Gastroesophageal sphincter (tissue), 4 donors: ENCODE results near the gene CCNY. TPM values are rescaled to one million over a fixed set of nuclear protein-coding genes. Genes with fewer than 3 reads are reported as not detected.
A peak's percentile ranks its signal among the peaks of the same experiment; 100 is the strongest.
"Not testable (repeated sequence)": the region's sequence is repeated elsewhere in the genome, so short reads cannot be mapped to it uniquely, and the experiment has no call there.

ENCODE experiments used
- ATAC-seq: fragments of 150-250 bp; one replicate; pipeline ENCODE4 v1.9.1; 2016; ENCODE audit warnings: mild to moderate bottlenecking, moderate library complexity
- H3K27ac ChIP-seq, 4 donors: fragments of 200-600 bp; sonication (generic) in 3 of 4; 1 replicate in 3 of 4; 2 replicates in 1 of 4; pipeline ENCODE4 v1.5.1; 2016 to 2019
- H3K27me3 ChIP-seq: fragments of 200-600 bp; sonication (generic); one replicate; pipeline ENCODE4 v1.5.1; 2019
- H3K36me3 ChIP-seq, 2 donors: fragments of 200-600 bp; sonication (generic); one replicate each; pipeline ENCODE4 v1.5.1; 2019; ENCODE audit warnings: control low read depth in 1 of 2
- H3K4me1 ChIP-seq, 3 donors: fragments of 200-600 bp; sonication (generic); 1 replicate in 2 of 3; 2 replicates in 1 of 3; pipeline ENCODE4 v1.5.1; 2016 to 2019; ENCODE audit warnings: control low read depth in 2 of 3
- H3K4me3 ChIP-seq, 2 donors: fragments of 200-600 bp; sonication (generic); one replicate each; pipeline ENCODE4 v1.5.1; 2019; ENCODE audit warnings: mild to moderate bottlenecking in 1 of 2, moderate library complexity in 1 of 2
- H3K9me3 ChIP-seq, 3 donors: fragments of 200-600 bp; sonication (generic); one replicate each; pipeline ENCODE4 v1.5.1; 2017 to 2019; ENCODE audit warnings: control low read depth in 2 of 3
- CTCF ChIP-seq, 4 experiments: fragments of 200-600 bp in 2 of 4; fragments of 450-650 bp in 2 of 4; sonication (generic) in 1 of 4; IDR thresholded peaks; one replicate each; pipeline ENCODE4 v1.5.1; 2017 to 2019; ENCODE audit warnings: antibody characterized with exemption in 4 of 4, mild to moderate bottlenecking in 2 of 4, moderate library complexity in 2 of 4
- EP300 ChIP-seq: sonication (generic); formaldehyde crosslinking; IDR thresholded peaks from one replicate; pipeline ENCODE4 v1.6.1; 2017; ENCODE audit warnings: antibody characterized with exemption, mild to moderate bottlenecking
- POLR2A ChIP-seq, 2 donors: fragments of 450-650 bp; IDR thresholded peaks; one replicate each; pipeline ENCODE4 v1.6.1; 2017; ENCODE audit warnings: antibody characterized with exemption in 2 of 2, mild to moderate bottlenecking in 2 of 2, moderate library complexity in 1 of 2
- POLR2AphosphoS5 ChIP-seq: sonication (generic); formaldehyde crosslinking; IDR thresholded peaks from one replicate; pipeline ENCODE4 v1.6.1; 2017; ENCODE audit warnings: antibody characterized with exemption
- WGBS, 2 donors: methylation state at CpG; one replicate each; pipeline ENCODE4 v1.1.5; 2018; ENCODE audit warnings: low coverage in 1 of 2; 5-methylcytosine and 5-hydroxymethylcytosine counted together
- total RNA-seq, 4 donors: library from RNA; depleted of rRNA; stranded (reverse); fragments of >200 nt; gene quantifications; one replicate each; pipeline ENCODE4 v1.1.0, GENCODE V29; 2016

The CCNY gene
- total RNA-seq, 4 donors from 2014 or later: 35.5 to 106 (median 63.2) TPM

GRCh38 chr10:35399414-35400009 is 63.2 kb downstream of the CCNY start:
- H3K9me3 ChIP-seq: no peaks in the 10 kb centered on the region
- no peak overlapping the region for H3K4me3 ChIP-seq
- no peaks in the 10 kb centered on the region for H3K27me3 ChIP-seq
- peaks cover 0 to 77% (median 7%) of the 10 kb centered on the region in 3 donors for H3K4me1 ChIP-seq
- no peak for ATAC-seq
- TF ChIP-seq POLR2AphosphoS5 (no peak), CTCF (IDR thresholded peaks at IDR 0.05) (no peak), POLR2A (IDR thresholded peaks at IDR 0.05) (no peak), EP300 (no peak)
- WGBS, 2 donors: 75 to 89% methylated on average over 4 of the region's 6 CpGs
- H3K36me3 ChIP-seq: no peaks in the 10 kb centered on the region
- H3K27ac ChIP-seq: no peak overlapping the region

- Histone ChIP-seq H3K9me3 (no peaks in the 10 kb centered on the region), H3K4me3 (no peak overlapping the region), H3K4me1 (peaks cover 0 to 67% (median 7%) of the 10 kb centered on the region in 3 donors), H3K27me3 (no peaks in the 10 kb centered on the region), H3K36me3 (no peaks in the 10 kb centered on the region), H3K27ac (no peak overlapping the region)
- peak; percentile 50 for ATAC-seq
- TF ChIP-seq EP300: no peak
- TF ChIP-seq POLR2A (IDR thresholded peaks at IDR 0.05): no peak
- TF ChIP-seq POLR2AphosphoS5: no peak
- TF ChIP-seq CTCF (IDR thresholded peaks at IDR 0.05): no peak
- WGBS, 2 donors: 45 to 61% methylated on average over 4 to 5 of the region's 8 CpGs
Observed at GRCh38 chr10:35400595-35401268, 64.4 kb downstream of the CCNY start.

- Histone ChIP-seq H3K4me1 (peaks cover 0 to 48% (median 0%) of the 10 kb centered on the region in 3 donors), H3K27ac (peak overlapping the region in 1 of 4 donors; percentile 10)
- H3K36me3 ChIP-seq, H3K27me3 ChIP-seq, H3K4me3 ChIP-seq, H3K9me3 ChIP-seq, ATAC-seq: not testable (repeated sequence)
- 96 to 98% methylated on average over 5 of the region's 5 CpGs for WGBS, 2 donors
Observed at GRCh38 chr10:35403491-35403890, 67.2 kb downstream of the CCNY start.

GRCh38 chr10:35404077-35404476 is 67.8 kb downstream of the CCNY start:
- Histone ChIP-seq H3K4me1 (peaks cover 0 to 48% (median 3%) of the 10 kb centered on the region in 3 donors), H3K27ac (peak overlapping the region in 1 of 4 donors; percentile 10)
- H3K36me3 ChIP-seq, ATAC-seq, H3K4me3 ChIP-seq, H3K9me3 ChIP-seq, H3K27me3 ChIP-seq: not testable (repeated sequence)
- 81 to 94% methylated on average over 2 of the region's 2 CpGs for WGBS, 2 donors

GRCh38 chr10:35406003-35406630 is 69.8 kb downstream of the CCNY start:
- H3K27ac ChIP-seq, H3K27me3 ChIP-seq, H3K9me3 ChIP-seq, ATAC-seq, H3K4me3 ChIP-seq, H3K36me3 ChIP-seq: not testable (repeated sequence)
- peaks cover 0 to 45% (median 9%) of the 10 kb centered on the region in 3 donors for H3K4me1 ChIP-seq
- WGBS, 2 donors: 100% methylated on average over 1 of the region's 5 CpGs; no CpG with 5 or more reads in 1 of the 2 donors

GRCh38 chr10:35407696-35408095 is 71.4 kb downstream of the CCNY start:
- peaks cover 0 to 55% (median 16%) of the 10 kb centered on the region in 3 donors for H3K4me1 ChIP-seq
- H3K27ac ChIP-seq, H3K36me3 ChIP-seq, H3K4me3 ChIP-seq, H3K9me3 ChIP-seq, H3K27me3 ChIP-seq, ATAC-seq: not testable (repeated sequence)
- 88 to 99% methylated on average over 5 to 11 of the region's 12 CpGs for WGBS, 2 donors

GRCh38 chr10:35409094-35409582 is 72.8 kb downstream of the CCNY start:
- TF ChIP-seq CTCF (IDR thresholded peaks at IDR 0.05): no peak
- peak; percentile 82 for TF ChIP-seq POLR2AphosphoS5
- Histone ChIP-seq H3K4me1 (peaks cover 0 to 52% (median 17%) of the 10 kb centered on the region in 3 donors), H3K27ac (no peak overlapping the region), H3K9me3 (no peaks in the 10 kb centered on the region), H3K27me3 (no peaks in the 10 kb centered on the region), H3K4me3 (no peak overlapping the region), H3K36me3 (no peaks in the 10 kb centered on the region)
- WGBS, 2 donors: 0 to 61% methylated on average over 1 to 2 of the region's 2 CpGs
- peak; percentile 66 for ATAC-seq
